PFSK-1 (cell line): ENCODE measurements around the gene TNFAIP8.

Experiments
- FOXP2 ChIP-seq: optimal IDR thresholded peaks from 2 replicates; pipeline ENCODE3; 2011; ENCODE audit warnings: borderline replicate concordance, control low read depth, inconsistent platforms; ENCODE audit not compliant: insufficient read depth; ENCODE audit errors: extremely low read length, extremely low read depth
- POLR2AphosphoS5 ChIP-seq: IDR thresholded peaks from 2 replicates; pipeline ENCODE4 v1.6.1; 2012; ENCODE audit warnings: low read depth, mild to moderate bottlenecking, control low read depth, low read length, moderate library complexity
- REST ChIP-seq, 2 experiments: IDR thresholded peaks; 2 replicates each; pipeline versions ENCODE4 v1.6.1 to v1.8.0; 2011 to 2012; ENCODE audit warnings: low read depth in 2 of 2, low read length in 2 of 2, control low read depth in 1 of 2, inconsistent platforms in 1 of 2, mild to moderate bottlenecking in 1 of 2, moderate library complexity in 1 of 2; ENCODE audit not compliant: insufficient read depth in 1 of 2
- SIN3A ChIP-seq: IDR thresholded peaks from 2 replicates; pipeline ENCODE4 v1.6.1; 2012; ENCODE audit warnings: mild to moderate bottlenecking, low read length, moderate library complexity, borderline replicate concordance; ENCODE audit not compliant: insufficient read depth
- TAF1 ChIP-seq: IDR thresholded peaks from 2 replicates; pipeline ENCODE4 v1.6.1; 2012; ENCODE audit warnings: low read length, control low read depth, borderline replicate concordance; ENCODE audit not compliant: insufficient read depth

TNFAIP8 gene

GRCh38 chr5:119338326-119338946, 17.4 kb upstream of the TNFAIP8 start:
- TF ChIP-seq SIN3A (no peak), REST (IDR thresholded peaks at IDR 0.05; ENCODE audit: insufficient read depth in 1 of 2, low read depth in 2 of 2, low read length in 2 of 2) (no peak), FOXP2 (no peak), POLR2AphosphoS5 (no peak), TAF1 (no peak)

GRCh38 chr5:119339344-119339743, 16.5 kb upstream of the TNFAIP8 start:
- no peak for TF ChIP-seq TAF1
- no peak for TF ChIP-seq REST (IDR thresholded peaks at IDR 0.05; ENCODE audit: insufficient read depth in 1 of 2, low read depth in 2 of 2, low read length in 2 of 2)
- TF ChIP-seq SIN3A, result no peak
- no peak for TF ChIP-seq POLR2AphosphoS5
- TF ChIP-seq FOXP2, result no peak

GRCh38 chr5:119339965-119340364, 15.9 kb upstream of the TNFAIP8 start:
- TF ChIP-seq REST (IDR thresholded peaks at IDR 0.05; ENCODE audit: insufficient read depth in 1 of 2, low read depth in 2 of 2, low read length in 2 of 2) (no peak), TAF1 (no peak), POLR2AphosphoS5 (no peak), SIN3A (no peak), FOXP2 (no peak)

- TF ChIP-seq TAF1 (no peak), REST (IDR thresholded peaks at IDR 0.05; ENCODE audit: insufficient read depth in 1 of 2, low read depth in 2 of 2, low read length in 2 of 2) (no peak), FOXP2 (no peak), POLR2AphosphoS5 (no peak), SIN3A (no peak)
Observed at GRCh38 chr5:119340597-119341218, 15.1 kb upstream of the TNFAIP8 start.
